Trophoblast cell (in vitro differentiated cells and primary cell): ENCODE results near the gene CPNE6.

Experiments
- DNase-seq, 2 donors: peaks; one replicate each; pipeline ENCODE4 v3.0.0-alpha.2; 2016
- H2AFZ ChIP-seq: 2 replicates; pipeline ENCODE4 v1.6.1; 2013; ENCODE audit warnings: low read length, moderate library complexity, mild to moderate bottlenecking; ENCODE audit not compliant: insufficient read depth, poor library complexity
- H2AK5ac ChIP-seq: 2 replicates; pipeline ENCODE4 v1.6.1; 2013; ENCODE audit warnings: mild to moderate bottlenecking, low read length
- H2BK120ac ChIP-seq: 2 replicates; pipeline ENCODE4 v1.6.1; 2013; ENCODE audit warnings: low read length, mild to moderate bottlenecking, moderate library complexity; ENCODE audit not compliant: insufficient read depth, poor library complexity
- H2BK12ac ChIP-seq: 2 replicates; pipeline ENCODE4 v1.6.1; 2013; ENCODE audit warnings: mild to moderate bottlenecking, low read length, moderate library complexity
- H2BK5ac ChIP-seq: 2 replicates; pipeline ENCODE4 v1.6.1; 2013; ENCODE audit warnings: low read length, low read depth, moderate library complexity, mild to moderate bottlenecking; ENCODE audit not compliant: poor library complexity
- H3K14ac ChIP-seq: 2 replicates; pipeline ENCODE4 v1.6.1; 2013; ENCODE audit warnings: mild to moderate bottlenecking, low read length
- H3K18ac ChIP-seq: 2 replicates; pipeline ENCODE4 v1.6.1; 2013; ENCODE audit warnings: mild to moderate bottlenecking, low read length
- H3K23ac ChIP-seq: 2 replicates; pipeline ENCODE4 v1.6.1; 2013; ENCODE audit warnings: low read length
- H3K27ac ChIP-seq: 2 replicates; pipeline ENCODE4 v1.5.1; 2013; ENCODE audit warnings: low read depth, mild to moderate bottlenecking, inconsistent platforms, low read length, moderate library complexity
- H3K27me3 ChIP-seq: 2 replicates; pipeline ENCODE4 v1.6.1; 2013; ENCODE audit warnings: inconsistent platforms, mild to moderate bottlenecking, low read length, moderate library complexity; ENCODE audit not compliant: insufficient read depth
- H3K36me3 ChIP-seq, 2 experiments: 1 replicate in 1 of 2; 2 replicates in 1 of 2; pipeline ENCODE4 v1.6.1; 2013; ENCODE audit warnings: low read length in 2 of 2, mild to moderate bottlenecking in 2 of 2, moderate library complexity in 1 of 2; ENCODE audit not compliant: insufficient read depth in 2 of 2, control insufficient read depth in 1 of 2
- H3K4ac ChIP-seq: 2 replicates; pipeline ENCODE4 v1.6.1; 2013; ENCODE audit warnings: low read depth, mild to moderate bottlenecking, low read length, moderate library complexity
- H3K4me1 ChIP-seq, 2 experiments: 1 replicate in 1 of 2; 2 replicates in 1 of 2; pipeline ENCODE4 v1.6.1; 2013; ENCODE audit warnings: low read length in 2 of 2, mild to moderate bottlenecking in 2 of 2, moderate library complexity in 1 of 2; ENCODE audit not compliant: insufficient read depth in 2 of 2, control insufficient read depth in 1 of 2
- H3K4me2 ChIP-seq: 2 replicates; pipeline ENCODE4 v1.6.1; 2013; ENCODE audit warnings: inconsistent platforms, mild to moderate bottlenecking, low read length, moderate library complexity
- H3K4me3 ChIP-seq: 2 replicates; pipeline ENCODE4 v1.5.1; 2013; ENCODE audit warnings: mild to moderate bottlenecking, low read depth, low read length, inconsistent platforms
- H3K79me1 ChIP-seq: one replicate; pipeline ENCODE4 v1.6.1; 2013; ENCODE audit warnings: low read length
- H3K79me2 ChIP-seq: 2 replicates; pipeline ENCODE4 v1.6.1; 2013; ENCODE audit warnings: low read length, mild to moderate bottlenecking; ENCODE audit not compliant: control insufficient read depth, insufficient read depth, poor library complexity
- H3K9ac ChIP-seq: 2 replicates; pipeline ENCODE4 v1.6.1; 2013; ENCODE audit warnings: mild to moderate bottlenecking, low read length
- H3K9me3 ChIP-seq: 2 replicates; pipeline ENCODE4 v1.6.1; 2013; ENCODE audit warnings: low read depth, mild to moderate bottlenecking, control low read depth, inconsistent platforms, low read length; ENCODE audit not compliant: insufficient read depth
- H4K12ac ChIP-seq: 2 replicates; pipeline ENCODE4 v1.6.1; 2013; ENCODE audit warnings: low read depth, mild to moderate bottlenecking, low read length, moderate library complexity
- H4K8ac ChIP-seq: 2 replicates; pipeline ENCODE4 v1.6.1; 2013; ENCODE audit warnings: low read depth, mild to moderate bottlenecking, low read length, moderate library complexity
- H4K91ac ChIP-seq: one replicate; pipeline ENCODE4 v1.6.1; 2013; ENCODE audit warnings: low read depth, mild to moderate bottlenecking, low read length, moderate library complexity
- WGBS: extraction: QIAGEN DNeasy Blood & Tissue Kit; methylation state at CpG from one replicate; pipeline ENCODE4 v1.1.7; 2013; ENCODE audit warnings: missing lambda C conversion rate; ENCODE audit not compliant: insufficient read length, insufficient coverage; ENCODE audit errors: extremely low coverage; 5-methylcytosine and 5-hydroxymethylcytosine counted together

The CPNE6 gene

DNA sequence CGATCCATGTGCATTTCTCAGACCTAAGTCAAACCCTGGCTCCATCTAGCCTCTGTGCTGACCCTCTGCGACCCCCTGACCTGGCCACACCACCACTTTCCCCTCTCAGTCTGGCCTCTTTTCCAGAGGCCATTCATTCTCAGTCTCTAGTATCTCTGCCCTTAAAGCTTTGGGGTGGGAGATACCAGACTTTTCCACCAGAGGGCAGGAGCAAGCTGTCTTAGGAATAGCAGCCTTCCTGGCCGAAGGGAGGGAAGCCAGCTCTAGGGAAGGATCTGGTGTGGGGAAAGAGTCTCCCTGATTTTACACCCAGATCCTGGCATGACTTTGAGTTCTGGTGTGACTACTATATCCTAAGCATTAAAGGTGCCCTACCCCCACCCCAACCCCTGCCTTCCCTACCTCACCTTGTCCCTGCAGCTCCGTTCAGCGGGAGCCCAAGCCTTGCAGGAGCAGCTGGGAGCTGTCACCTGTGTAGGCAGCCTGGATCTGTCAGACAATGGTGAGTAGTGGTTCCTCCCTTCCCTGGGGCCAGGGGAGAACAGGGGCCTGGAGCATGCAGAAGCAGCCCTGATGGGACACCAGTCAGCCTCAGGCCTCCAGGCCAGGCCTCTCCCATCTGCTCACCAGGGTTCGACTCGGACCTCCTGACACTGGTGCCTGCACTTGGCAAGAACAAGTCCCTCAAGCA, 13.0 kb upstream of the CPNE6 start:
- no peak overlapping the region for H4K12ac ChIP-seq
- no peak overlapping the region for H3K18ac ChIP-seq
- H3K36me3 ChIP-seq: no peaks in the 10 kb centered on the region
- no peak overlapping the region for H4K91ac ChIP-seq
- no peak overlapping the region for H3K14ac ChIP-seq
- no peaks in the 10 kb centered on the region for H3K4me1 ChIP-seq
- WGBS: no CpG with 5 or more reads among the region's 7 CpGs
- no peak overlapping the region for H2AK5ac ChIP-seq
- H3K9ac ChIP-seq: no peak overlapping the region
- H3K23ac ChIP-seq: no peak overlapping the region
- H2BK120ac ChIP-seq: no peak overlapping the region
- DNase-seq: peak; percentile 71 to 81
- no peak overlapping the region for H3K27ac ChIP-seq
- no peak overlapping the region for H2BK12ac ChIP-seq
- H3K79me2 ChIP-seq: no peaks in the 10 kb centered on the region
- no peaks in the 10 kb centered on the region for H3K9me3 ChIP-seq
- no peak overlapping the region for H2BK5ac ChIP-seq
- no peak overlapping the region for H2AFZ ChIP-seq
- no peak overlapping the region for H4K8ac ChIP-seq
- no peak overlapping the region for H3K4me3 ChIP-seq
- no peaks in the 10 kb centered on the region for H3K79me1 ChIP-seq
- H3K4ac ChIP-seq: no peak overlapping the region
- H3K27me3 ChIP-seq: no peaks in the 10 kb centered on the region
- no peak overlapping the region for H3K4me2 ChIP-seq

DNA sequence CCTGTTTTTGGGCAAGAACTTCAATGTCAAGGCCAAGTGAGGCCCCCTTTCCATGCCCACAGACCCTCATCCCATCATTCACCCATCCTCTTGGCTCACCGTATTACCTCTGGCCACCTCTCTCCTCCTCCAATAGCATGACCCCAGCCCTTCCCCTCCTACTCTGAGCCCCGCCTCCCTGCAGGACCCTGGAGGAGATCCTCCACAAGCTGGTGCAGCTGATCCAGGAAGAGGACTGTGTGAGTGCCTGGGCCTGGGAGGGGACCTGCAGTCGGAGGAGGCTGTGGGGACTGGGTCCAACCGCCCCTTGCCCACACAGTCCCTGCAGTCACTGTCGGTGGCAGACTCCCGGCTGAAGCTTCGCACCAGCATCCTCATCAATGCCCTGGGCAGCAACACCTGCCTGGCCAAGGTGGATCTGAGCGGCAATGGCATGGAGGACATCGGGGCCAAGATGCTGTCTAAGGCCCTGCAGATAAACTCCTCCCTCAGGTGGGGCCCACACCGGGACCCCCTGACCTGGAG, 12.3 kb upstream of the CPNE6 start:
- no peak overlapping the region for H3K9ac ChIP-seq
- H2AFZ ChIP-seq: no peak overlapping the region
- DNase-seq: no peak
- H4K12ac ChIP-seq: no peak overlapping the region
- H2BK5ac ChIP-seq: no peak overlapping the region
- H2BK12ac ChIP-seq: no peak overlapping the region
- H2BK120ac ChIP-seq: no peak overlapping the region
- no peaks in the 10 kb centered on the region for H3K79me1 ChIP-seq
- no peak overlapping the region for H3K18ac ChIP-seq
- H4K91ac ChIP-seq: no peak overlapping the region
- WGBS: no CpG with 5 or more reads among the region's 10 CpGs
- no peak overlapping the region for H2AK5ac ChIP-seq
- no peaks in the 10 kb centered on the region for H3K4me1 ChIP-seq
- H3K4me2 ChIP-seq: no peak overlapping the region
- H3K4me3 ChIP-seq: no peak overlapping the region
- H3K27ac ChIP-seq: no peak overlapping the region
- H3K79me2 ChIP-seq: no peaks in the 10 kb centered on the region
- H3K27me3 ChIP-seq: no peaks in the 10 kb centered on the region
- H3K23ac ChIP-seq: no peak overlapping the region
- H3K36me3 ChIP-seq: no peaks in the 10 kb centered on the region
- H3K14ac ChIP-seq: no peak overlapping the region
- no peak overlapping the region for H4K8ac ChIP-seq
- H3K4ac ChIP-seq: no peak overlapping the region
- H3K9me3 ChIP-seq: no peaks in the 10 kb centered on the region

DNA sequence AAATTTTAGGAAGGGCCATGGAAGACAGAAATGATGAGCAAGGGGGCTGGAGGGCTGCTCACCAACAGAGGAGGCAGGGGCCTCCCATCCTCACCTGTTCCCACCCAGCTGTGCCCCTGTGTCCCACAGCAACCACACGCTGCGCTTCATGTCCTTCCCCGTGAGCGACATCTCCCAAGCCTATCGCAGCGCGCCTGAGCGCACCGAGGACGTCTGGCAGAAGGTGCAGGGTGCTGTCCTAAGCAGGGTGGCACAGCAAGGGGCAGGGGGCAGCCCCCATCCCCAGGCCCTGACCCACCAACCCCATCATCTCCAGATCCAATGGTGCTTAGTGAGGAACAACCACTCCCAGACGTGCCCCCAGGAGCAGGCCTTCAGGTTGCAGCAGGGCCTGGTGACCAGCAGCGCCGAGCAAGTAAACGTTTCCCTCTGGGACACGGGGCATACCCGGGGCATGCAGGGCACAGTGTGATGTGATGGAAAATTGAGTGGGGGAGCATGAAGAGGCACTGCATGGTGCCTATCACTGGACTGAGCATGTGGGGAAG, 11.4 kb upstream of the CPNE6 start:
- no CpG with 5 or more reads among the region's 16 CpGs for WGBS
- no peak overlapping the region for H2BK5ac ChIP-seq
- no peaks in the 10 kb centered on the region for H3K36me3 ChIP-seq
- H4K8ac ChIP-seq: no peak overlapping the region
- H3K4me1 ChIP-seq: no peaks in the 10 kb centered on the region
- H3K4me2 ChIP-seq: no peak overlapping the region
- no peak overlapping the region for H2BK120ac ChIP-seq
- no peaks in the 10 kb centered on the region for H3K79me1 ChIP-seq
- no peak overlapping the region for H3K14ac ChIP-seq
- no peak overlapping the region for H3K27ac ChIP-seq
- no peak for DNase-seq
- H3K27me3 ChIP-seq: no peaks in the 10 kb centered on the region
- H3K18ac ChIP-seq: no peak overlapping the region
- H4K91ac ChIP-seq: no peak overlapping the region
- no peak overlapping the region for H3K23ac ChIP-seq
- H3K4ac ChIP-seq: no peak overlapping the region
- H2AK5ac ChIP-seq: no peak overlapping the region
- H3K79me2 ChIP-seq: no peaks in the 10 kb centered on the region
- H2BK12ac ChIP-seq: no peak overlapping the region
- no peak overlapping the region for H4K12ac ChIP-seq
- H2AFZ ChIP-seq: no peak overlapping the region
- H3K4me3 ChIP-seq: peak overlapping the region; percentile 23
- H3K9ac ChIP-seq: no peak overlapping the region
- no peaks in the 10 kb centered on the region for H3K9me3 ChIP-seq

DNA sequence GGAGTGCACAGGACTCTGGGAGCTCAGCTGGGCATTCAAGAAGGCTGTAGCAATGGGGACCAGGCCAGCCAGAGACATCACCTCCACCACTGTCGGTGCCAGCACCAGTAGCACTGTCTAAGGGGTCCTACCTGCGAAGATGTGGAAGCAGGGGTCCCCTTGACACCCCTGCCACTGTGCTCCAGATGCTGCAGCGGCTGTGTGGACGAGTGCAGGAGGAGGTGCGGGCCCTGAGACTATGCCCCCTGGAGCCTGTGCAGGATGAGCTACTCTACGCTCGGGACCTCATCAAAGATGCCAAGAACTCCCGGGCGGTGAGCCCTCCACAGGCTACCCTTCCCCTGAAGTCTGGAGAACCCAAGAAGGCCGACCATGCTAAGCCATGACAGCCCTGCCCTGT, 10.9 kb upstream of the CPNE6 start:
- Histone ChIP-seq H3K18ac (no peak overlapping the region), H3K9me3 (no peaks in the 10 kb centered on the region), H3K14ac (no peak overlapping the region), H3K79me1 (no peaks in the 10 kb centered on the region), H3K4me1 (no peaks in the 10 kb centered on the region), H2BK120ac (no peak overlapping the region), H3K27me3 (no peaks in the 10 kb centered on the region), H2BK12ac (no peak overlapping the region), H3K27ac (no peak overlapping the region), H4K12ac (no peak overlapping the region), H4K8ac (no peak overlapping the region), H3K23ac (no peak overlapping the region), H2AFZ (no peak overlapping the region), H3K4me2 (no peak overlapping the region), H3K9ac (no peak overlapping the region), H3K4ac (no peak overlapping the region), H3K36me3 (no peaks in the 10 kb centered on the region), H3K79me2 (no peaks in the 10 kb centered on the region), H3K4me3 (no peak overlapping the region), H2BK5ac (no peak overlapping the region), H4K91ac (no peak overlapping the region), H2AK5ac (no peak overlapping the region)
- no CpG with 5 or more reads among the region's 10 CpGs for WGBS
- DNase-seq: no peak
